HEK293 (cell line): ENCODE data around the gene GET3.

Experiments
- HOXC10 ChIP-seq: sonication (generic); formaldehyde crosslinking; IDR thresholded peaks from 2 replicates; pipeline ENCODE4 v1.8.1; 2023; ENCODE audit warnings: mild to moderate bottlenecking, missing genetic modification reagents
- KLF1 ChIP-seq: fragments of 450-650 bp; formaldehyde crosslinking; IDR thresholded peaks from 2 replicates; pipeline ENCODE4 v1.5.1; 2016; ENCODE audit warnings: missing biosample characterization, missing genetic modification characterization
- KLF16 ChIP-seq: fragments of 450-650 bp; formaldehyde crosslinking; IDR thresholded peaks from 2 replicates; pipeline ENCODE4 v1.5.1; 2017; ENCODE audit warnings: missing biosample characterization, missing genetic modification characterization
- RBAK ChIP-seq: fragments of 450-650 bp; formaldehyde crosslinking; IDR thresholded peaks from 2 replicates; pipeline ENCODE4 v1.5.1; 2016; ENCODE audit warnings: missing biosample characterization, missing genetic modification characterization
- ZBTB10 ChIP-seq: fragments of 450-650 bp; formaldehyde crosslinking; IDR thresholded peaks from 2 replicates; pipeline ENCODE4 v1.5.1; 2016; ENCODE audit warnings: missing biosample characterization, missing genetic modification characterization
- ZBTB20 ChIP-seq: fragments of 450-650 bp; formaldehyde crosslinking; IDR thresholded peaks from 2 replicates; pipeline ENCODE4 v1.5.1; 2016; ENCODE audit warnings: missing biosample characterization, missing genetic modification characterization
- ZEB2 ChIP-seq: fragments of 450-650 bp; formaldehyde crosslinking; IDR thresholded peaks from 2 replicates; pipeline ENCODE4 v1.5.1; 2016; ENCODE audit warnings: missing biosample characterization, missing genetic modification characterization
- ZFHX2 ChIP-seq: fragments of 450-650 bp; formaldehyde crosslinking; conservative IDR thresholded peaks from 2 replicates; pipeline ENCODE4 v1.5.1; 2016; ENCODE audit warnings: missing biosample characterization, missing genetic modification characterization
- ZFP41 ChIP-seq: fragments of 450-650 bp; formaldehyde crosslinking; IDR thresholded peaks from 2 replicates; pipeline ENCODE4 v1.5.1; 2016; ENCODE audit warnings: missing biosample characterization, missing genetic modification characterization, borderline replicate concordance
- ZNF121 ChIP-seq: fragments of 450-650 bp; formaldehyde crosslinking; IDR thresholded peaks from 2 replicates; pipeline ENCODE4 v1.5.1; 2016; ENCODE audit warnings: missing biosample characterization, missing genetic modification characterization
- ZNF148 ChIP-seq: fragments of 450-650 bp; formaldehyde crosslinking; IDR thresholded peaks from 2 replicates; pipeline ENCODE4 v1.5.0; 2017; ENCODE audit warnings: missing biosample characterization, missing genetic modification characterization, borderline replicate concordance
- ZNF184 ChIP-seq: fragments of 450-650 bp; IDR thresholded peaks from 2 replicates; pipeline ENCODE4 v1.5.1; 2018; ENCODE audit warnings: missing biosample characterization, mild to moderate bottlenecking, missing genetic modification characterization
- ZNF2 ChIP-seq: fragments of 450-650 bp; formaldehyde crosslinking; IDR thresholded peaks from 2 replicates; pipeline ENCODE4 v1.5.1; 2016; ENCODE audit warnings: missing biosample characterization, missing genetic modification characterization
- ZNF239 ChIP-seq: fragments of 450-650 bp; formaldehyde crosslinking; IDR thresholded peaks from 2 replicates; pipeline ENCODE4 v1.5.1; 2016; ENCODE audit warnings: missing biosample characterization, missing genetic modification characterization
- ZNF292 ChIP-seq: fragments of 450-650 bp; formaldehyde crosslinking; IDR thresholded peaks from 2 replicates; pipeline ENCODE4 v1.5.1; 2016; ENCODE audit warnings: low read depth, missing biosample characterization, missing genetic modification characterization, borderline replicate concordance
- ZNF311 ChIP-seq: fragments of 450-650 bp; formaldehyde crosslinking; IDR thresholded peaks from 2 replicates; pipeline ENCODE4 v1.5.1; 2017; ENCODE audit warnings: missing biosample characterization, missing genetic modification characterization, borderline replicate concordance
- ZNF341 ChIP-seq: fragments of 450-650 bp; formaldehyde crosslinking; IDR thresholded peaks from 2 replicates; pipeline ENCODE4; 2016; ENCODE audit warnings: low read depth, missing biosample characterization, missing genetic modification characterization
- ZNF473 ChIP-seq: fragments of 450-650 bp; formaldehyde crosslinking; IDR thresholded peaks from 2 replicates; pipeline ENCODE4 v1.5.1; 2017; ENCODE audit warnings: missing biosample characterization, missing genetic modification characterization
- ZNF530 ChIP-seq: fragments of 450-650 bp; formaldehyde crosslinking; IDR thresholded peaks from 2 replicates; pipeline ENCODE4 v1.5.1; 2016; ENCODE audit warnings: low read depth, missing biosample characterization, missing genetic modification characterization
- ZNF600 ChIP-seq: fragments of 450-650 bp; formaldehyde crosslinking; IDR thresholded peaks from 2 replicates; pipeline ENCODE4 v1.5.1; 2016; ENCODE audit warnings: missing biosample characterization, missing genetic modification characterization
- ZNF629 ChIP-seq: fragments of 450-650 bp; formaldehyde crosslinking; IDR thresholded peaks from 2 replicates; pipeline ENCODE4 v1.5.1; 2017; ENCODE audit warnings: missing biosample characterization, missing genetic modification characterization
- ZNF645 ChIP-seq: fragments of 450-650 bp; formaldehyde crosslinking; IDR thresholded peaks from 2 replicates; pipeline ENCODE4; 2016; ENCODE audit warnings: missing biosample characterization, missing genetic modification characterization
- ZNF768 ChIP-seq: fragments of 450-650 bp; formaldehyde crosslinking; IDR thresholded peaks from 2 replicates; pipeline ENCODE4 v1.5.1; 2018; ENCODE audit warnings: missing biosample characterization, mild to moderate bottlenecking, missing genetic modification characterization
- ZSCAN30 ChIP-seq: fragments of 450-650 bp; IDR thresholded peaks from 2 replicates; pipeline ENCODE4 v1.5.1; 2018; ENCODE audit warnings: missing biosample characterization, mild to moderate bottlenecking, missing genetic modification characterization, moderate library complexity
- ZXDB ChIP-seq: fragments of 450-650 bp; formaldehyde crosslinking; IDR thresholded peaks from 2 replicates; pipeline ENCODE4 v1.5.1; 2016; ENCODE audit warnings: missing biosample characterization, missing genetic modification characterization
- TF ChIP-seq, protein P1 (sequence below): fragments of 450-650 bp; formaldehyde crosslinking; IDR thresholded peaks from 2 replicates; pipeline ENCODE4 v1.5.1; 2016; ENCODE audit warnings: missing biosample characterization, missing genetic modification characterization
- TF ChIP-seq, protein P2 (sequence below): fragments of 450-650 bp; formaldehyde crosslinking; IDR thresholded peaks from 2 replicates; pipeline ENCODE4 v1.5.1; 2017; ENCODE audit warnings: missing biosample characterization, missing genetic modification characterization
- TF ChIP-seq, protein P3 (sequence below): sonication (generic); formaldehyde crosslinking; IDR thresholded peaks from 2 replicates; pipeline ENCODE4 v1.8.1; 2022; ENCODE audit warnings: mild to moderate bottlenecking, moderate library complexity, missing genetic modification reagents

The GET3 gene

DNA sequence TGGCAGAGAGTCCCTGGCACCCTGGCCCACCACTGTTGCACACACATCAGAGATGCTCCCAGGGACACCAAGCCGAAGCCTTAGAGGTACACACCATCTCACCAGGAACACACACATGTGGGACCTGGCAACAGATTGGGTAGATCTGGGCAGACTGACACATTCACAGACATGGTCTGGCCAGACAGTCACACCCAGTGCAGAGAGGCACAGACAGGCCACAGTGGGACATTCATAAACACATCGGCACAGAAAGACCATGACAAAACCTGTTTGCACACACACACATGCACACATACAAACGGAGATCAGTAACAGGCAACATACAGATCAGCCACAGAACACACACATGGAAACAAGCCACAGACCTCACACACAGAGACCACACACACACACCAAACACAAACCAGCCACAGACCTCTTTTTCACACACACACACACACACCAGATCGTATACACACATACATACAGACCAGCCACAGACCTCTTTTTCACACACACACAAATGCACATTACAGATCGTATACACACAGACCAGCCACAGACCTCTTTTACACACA, 47.7 kb downstream of the GET3 start (continued):
- TF ChIP-seq KLF16 (0 out of 2 replicates have a peak, but pooled peaks have one; percentile 33), ZNF530 (no peak), ZBTB10 (0 out of 2 replicates have a peak, but pooled peaks have one; percentile 9), ZBTB20 (tag by site-specific recombination) (peak; percentile 17; the same call in 1 of the 2 replicates), HOXC10 (CRISPR knock-in tag) (no peak), ZNF473 (tag by site-specific recombination) (0 out of 2 replicates have a peak, but pooled peaks have one; percentile 59), ZFHX2 (tag by site-specific recombination) (peak; percentile 51; the same call in 1 of the 2 replicates), ZNF341 (tag by site-specific recombination) (no peak), ZNF148 (tag by site-specific recombination) (0 out of 2 replicates have a peak, but pooled peaks have one; percentile 68), RBAK (tag by site-specific recombination) (no peak), ZFP41 (tag by site-specific recombination) (no peak), ZNF629 (tag by site-specific recombination) (no peak), ZNF2 (tag by site-specific recombination) (0 out of 2 replicates have a peak, but pooled peaks have one; percentile 39), ZNF645 (tag by site-specific recombination) (0 out of 2 replicates have a peak, but pooled peaks have one; percentile 14), ZNF184 (no peak), ZNF768 (tag by site-specific recombination) (no peak), ZNF311 (tag by site-specific recombination) (0 out of 2 replicates have a peak, but pooled peaks have one; percentile 40), ZNF292 (tag by site-specific recombination) (no peak), ZNF121 (tag by site-specific recombination) (no peak), ZSCAN30 (tag by site-specific recombination) (no peak), ZNF600 (0 out of 2 replicates have a peak, but pooled peaks have one; percentile 25), ZNF239 (no peak), ZEB2 (tag by site-specific recombination) (no peak), ZXDB (tag by site-specific recombination) (no peak), KLF1 (tag by site-specific recombination) (no peak)
- TF ChIP-seq, protein P1, sequence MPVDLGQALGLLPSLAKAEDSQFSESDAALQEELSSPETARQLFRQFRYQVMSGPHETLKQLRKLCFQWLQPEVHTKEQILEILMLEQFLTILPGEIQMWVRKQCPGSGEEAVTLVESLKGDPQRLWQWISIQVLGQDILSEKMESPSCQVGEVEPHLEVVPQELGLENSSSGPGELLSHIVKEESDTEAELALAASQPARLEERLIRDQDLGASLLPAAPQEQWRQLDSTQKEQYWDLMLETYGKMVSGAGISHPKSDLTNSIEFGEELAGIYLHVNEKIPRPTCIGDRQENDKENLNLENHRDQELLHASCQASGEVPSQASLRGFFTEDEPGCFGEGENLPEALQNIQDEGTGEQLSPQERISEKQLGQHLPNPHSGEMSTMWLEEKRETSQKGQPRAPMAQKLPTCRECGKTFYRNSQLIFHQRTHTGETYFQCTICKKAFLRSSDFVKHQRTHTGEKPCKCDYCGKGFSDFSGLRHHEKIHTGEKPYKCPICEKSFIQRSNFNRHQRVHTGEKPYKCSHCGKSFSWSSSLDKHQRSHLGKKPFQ: no peak
- TF ChIP-seq, protein P2, sequence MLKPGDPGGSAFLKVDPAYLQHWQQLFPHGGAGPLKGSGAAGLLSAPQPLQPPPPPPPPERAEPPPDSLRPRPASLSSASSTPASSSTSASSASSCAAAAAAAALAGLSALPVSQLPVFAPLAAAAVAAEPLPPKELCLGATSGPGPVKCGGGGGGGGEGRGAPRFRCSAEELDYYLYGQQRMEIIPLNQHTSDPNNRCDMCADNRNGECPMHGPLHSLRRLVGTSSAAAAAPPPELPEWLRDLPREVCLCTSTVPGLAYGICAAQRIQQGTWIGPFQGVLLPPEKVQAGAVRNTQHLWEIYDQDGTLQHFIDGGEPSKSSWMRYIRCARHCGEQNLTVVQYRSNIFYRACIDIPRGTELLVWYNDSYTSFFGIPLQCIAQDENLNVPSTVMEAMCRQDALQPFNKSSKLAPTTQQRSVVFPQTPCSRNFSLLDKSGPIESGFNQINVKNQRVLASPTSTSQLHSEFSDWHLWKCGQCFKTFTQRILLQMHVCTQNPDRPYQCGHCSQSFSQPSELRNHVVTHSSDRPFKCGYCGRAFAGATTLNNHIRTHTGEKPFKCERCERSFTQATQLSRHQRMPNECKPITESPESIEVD: no peak
- TF ChIP-seq, protein P3, sequence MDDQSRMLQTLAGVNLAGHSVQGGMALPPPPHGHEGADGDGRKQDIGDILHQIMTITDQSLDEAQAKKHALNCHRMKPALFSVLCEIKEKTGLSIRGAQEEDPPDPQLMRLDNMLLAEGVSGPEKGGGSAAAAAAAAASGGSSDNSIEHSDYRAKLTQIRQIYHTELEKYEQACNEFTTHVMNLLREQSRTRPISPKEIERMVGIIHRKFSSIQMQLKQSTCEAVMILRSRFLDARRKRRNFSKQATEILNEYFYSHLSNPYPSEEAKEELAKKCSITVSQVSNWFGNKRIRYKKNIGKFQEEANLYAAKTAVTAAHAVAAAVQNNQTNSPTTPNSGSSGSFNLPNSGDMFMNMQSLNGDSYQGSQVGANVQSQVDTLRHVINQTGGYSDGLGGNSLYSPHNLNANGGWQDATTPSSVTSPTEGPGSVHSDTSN: no peak
